Measurements from ENCODE around the gene ZNF428. TPM values are rescaled to one million over a fixed set of nuclear protein-coding genes. Genes with fewer than 3 reads are reported as not detected.

Gene ZNF428
- total and polyA plus RNA-seq, 2 donors = 27.4 to 51.5 TPM

- no peaks in the 10 kb centered on the region for H3K4me1 ChIP-seq (ENCODE audit: insufficient read depth)
- 83% methylated on average over 4 of the region's 4 CpGs for WGBS
- no peak overlapping the region for H3K4me3 ChIP-seq (ENCODE audit: low read depth, low read length)
- no peak for DNase-seq (ENCODE audit: extremely low spot score)
- no peak overlapping the region for H3K27ac ChIP-seq (ENCODE audit: low read depth)
- no peaks in the 10 kb centered on the region for H3K36me3 ChIP-seq (ENCODE audit: insufficient read depth)
These were observed 19.7 kb downstream of the ZNF428 start for GRCh38 chr19:43599635-43600295.

- H3K27ac ChIP-seq (ENCODE audit: low read depth) = no peak overlapping the region
- no peak overlapping the region for H3K4me3 ChIP-seq (ENCODE audit: low read depth, low read length)
- 93% methylated on average over 19 of the region's 19 CpGs for WGBS
- no peaks in the 10 kb centered on the region for H3K36me3 ChIP-seq (ENCODE audit: insufficient read depth)
- no peak for DNase-seq (ENCODE audit: extremely low spot score)
- no peaks in the 10 kb centered on the region for H3K4me1 ChIP-seq (ENCODE audit: insufficient read depth)
These were observed 20.8 kb downstream of the ZNF428 start for GRCh38 chr19:43598445-43599240.

GRCh38 chr19:43597876-43598275, 21.6 kb downstream of the ZNF428 start:
- WGBS = 46% methylated on average over 5 of the region's 5 CpGs
- H3K27ac ChIP-seq (ENCODE audit: low read depth) = no peak overlapping the region
- H3K36me3 ChIP-seq (ENCODE audit: insufficient read depth) = peaks cover 3% of the 10 kb centered on the region
- H3K4me1 ChIP-seq (ENCODE audit: insufficient read depth) = no peaks in the 10 kb centered on the region
- no peak overlapping the region for H3K4me3 ChIP-seq (ENCODE audit: low read depth, low read length)
- DNase-seq (ENCODE audit: extremely low spot score) = no peak

- Histone ChIP-seq H3K4me3 (ENCODE audit: low read depth, low read length) (peak overlapping the region; percentile 49), H3K36me3 (ENCODE audit: insufficient read depth) (peaks cover 5% of the 10 kb centered on the region), H3K27ac (ENCODE audit: low read depth) (no peak overlapping the region), H3K4me1 (ENCODE audit: insufficient read depth) (no peaks in the 10 kb centered on the region)
- 16% methylated on average over 7 of the region's 7 CpGs for WGBS
- DNase-seq (ENCODE audit: extremely low spot score) = no peak
These were observed 22.5 kb downstream of the ZNF428 start for GRCh38 chr19:43596842-43597461.

GRCh38 chr19:43595999-43596841, 23.2 kb downstream of the ZNF428 start, which contains the start of the genes IRGQ and ZNF576:
TSS of gene IRGQ (minus strand) at chr19:43596134. CDS start at chr19:43595338, 796 bp downstream.
TSS of gene ZNF576 (plus strand) at chr19:43596595. CDS start at chr19:43597109, 514 bp downstream.
- H3K4me3 ChIP-seq (ENCODE audit: low read depth, low read length) = peak within 1 kb of the TSS; percentile 53
- H3K27ac ChIP-seq (ENCODE audit: low read depth) = peak within 1 kb of the TSS; percentile 97
- under 1% methylated on average over 60 of the region's 60 CpGs for WGBS
- DNase-seq (ENCODE audit: extremely low spot score) = peak; percentile 99
- no peaks in the 10 kb centered on the region for H3K4me1 ChIP-seq (ENCODE audit: insufficient read depth)
- H3K36me3 ChIP-seq (ENCODE audit: insufficient read depth) = peaks cover 5% of the 10 kb centered on the region

GRCh38 chr19:43595605-43595998, 23.8 kb downstream of the ZNF428 start:
- DNase-seq (ENCODE audit: extremely low spot score) = no peak
- peak overlapping the region; percentile 39 for H3K27ac ChIP-seq (ENCODE audit: low read depth)
- WGBS = 1% methylated on average over 18 of the region's 18 CpGs
- peak overlapping the region; percentile 53 for H3K4me3 ChIP-seq (ENCODE audit: low read depth, low read length)
- H3K4me1 ChIP-seq (ENCODE audit: insufficient read depth) = no peaks in the 10 kb centered on the region
- peaks cover 5% of the 10 kb centered on the region for H3K36me3 ChIP-seq (ENCODE audit: insufficient read depth)

GRCh38 chr19:43594710-43595604, 24.5 kb downstream of the ZNF428 start:
- no peak for DNase-seq (ENCODE audit: extremely low spot score)
- Histone ChIP-seq H3K4me1 (ENCODE audit: insufficient read depth) (no peaks in the 10 kb centered on the region), H3K36me3 (ENCODE audit: insufficient read depth) (peaks cover 5% of the 10 kb centered on the region), H3K27ac (ENCODE audit: low read depth) (peak overlapping the region; percentile 39), H3K4me3 (ENCODE audit: low read depth, low read length) (peak overlapping the region; percentile 53)
- 2% methylated on average over 64 of the region's 64 CpGs for WGBS

- Histone ChIP-seq H3K27ac (ENCODE audit: low read depth) (no peak overlapping the region), H3K4me1 (ENCODE audit: insufficient read depth) (no peaks in the 10 kb centered on the region), H3K36me3 (ENCODE audit: insufficient read depth) (peaks cover 5% of the 10 kb centered on the region), H3K4me3 (ENCODE audit: low read depth, low read length) (peak overlapping the region; percentile 53)
- DNase-seq (ENCODE audit: extremely low spot score) = no peak
- WGBS = 89% methylated on average over 10 of the region's 10 CpGs
These were observed 25.2 kb downstream of the ZNF428 start for GRCh38 chr19:43594081-43594697.

- no peaks in the 10 kb centered on the region for H3K4me1 ChIP-seq (ENCODE audit: insufficient read depth)
- H3K36me3 ChIP-seq (ENCODE audit: insufficient read depth) = peaks cover 5% of the 10 kb centered on the region
- WGBS = 94% methylated on average over 37 of the region's 37 CpGs
- no peak for DNase-seq (ENCODE audit: extremely low spot score)
- H3K4me3 ChIP-seq (ENCODE audit: low read depth, low read length) = no peak overlapping the region
- H3K27ac ChIP-seq (ENCODE audit: low read depth) = no peak overlapping the region
These were observed 26.6 kb downstream of the ZNF428 start for GRCh38 chr19:43592800-43593350.

GRCh38 chr19:43591904-43592772, 27.3 kb downstream of the ZNF428 start:
- Histone ChIP-seq H3K4me1 (ENCODE audit: insufficient read depth) (no peaks in the 10 kb centered on the region), H3K27ac (ENCODE audit: low read depth) (no peak overlapping the region), H3K36me3 (ENCODE audit: insufficient read depth) (peaks cover 5% of the 10 kb centered on the region), H3K4me3 (ENCODE audit: low read depth, low read length) (no peak overlapping the region)
- 95% methylated on average over 63 of the region's 63 CpGs for WGBS
- DNase-seq (ENCODE audit: extremely low spot score) = no peak

GRCh38 chr19:43589678-43590077, 29.8 kb downstream of the ZNF428 start:
- H3K4me3 ChIP-seq (ENCODE audit: low read depth, low read length) = no peak overlapping the region
- DNase-seq (ENCODE audit: extremely low spot score) = no peak
- peaks cover 5% of the 10 kb centered on the region for H3K36me3 ChIP-seq (ENCODE audit: insufficient read depth)
- H3K27ac ChIP-seq (ENCODE audit: low read depth) = no peak overlapping the region
- WGBS = 85% methylated on average over 6 of the region's 6 CpGs
- H3K4me1 ChIP-seq (ENCODE audit: insufficient read depth) = no peaks in the 10 kb centered on the region

Measured in urinary bladder (tissue), 4 donors.